SKM-1 treated with dmso at 0.1 percent for 144 hours (cell line): ENCODE results near the gene SLC35E2B.
"Not testable (repeated sequence)": the region's sequence is repeated elsewhere in the genome, so short reads cannot be mapped to it uniquely, and the experiment has no call there.

Source experiments
- DNase-seq: peaks from one replicate; lab custom pipeline; 2025; ENCODE audit not compliant: unreplicated experiment; lab: John Stamatoyannopoulos, UW

The SLC35E2B gene

DNA sequence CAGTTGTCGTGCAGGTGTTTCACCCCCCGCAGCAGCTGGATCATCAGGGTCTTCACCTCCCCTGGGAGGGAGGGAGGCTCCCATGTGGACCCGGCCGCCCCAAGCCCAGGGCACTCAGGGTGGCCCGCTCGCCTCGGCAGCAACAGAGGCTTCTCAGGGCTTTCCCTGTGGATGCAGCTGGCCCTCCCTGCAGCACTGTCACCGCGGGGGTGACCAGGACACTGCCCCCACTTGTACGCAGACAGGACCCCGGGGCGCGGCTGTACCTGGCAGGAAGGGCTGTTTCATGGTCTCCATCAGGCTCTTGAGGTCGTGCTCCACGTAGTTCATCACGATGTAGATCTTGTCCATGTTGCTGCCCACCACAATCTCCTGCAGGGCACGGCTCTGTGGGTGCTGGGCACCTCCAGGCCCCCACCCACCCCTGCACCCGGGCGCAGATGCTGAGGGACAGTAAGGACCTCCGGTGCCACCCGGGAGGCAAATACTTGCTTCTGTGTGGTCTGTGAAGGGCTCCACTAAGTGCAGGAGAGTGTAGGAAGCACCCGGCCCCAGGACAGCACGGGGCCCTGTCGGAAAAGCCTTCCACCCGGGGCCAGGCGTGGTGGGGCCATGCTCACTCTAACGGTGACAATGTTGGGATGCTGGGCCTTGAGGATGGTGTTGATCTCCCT lies 11.8 kb upstream of the SLC35E2B start:
- DNase-seq: not testable (repeated sequence)

DNA sequence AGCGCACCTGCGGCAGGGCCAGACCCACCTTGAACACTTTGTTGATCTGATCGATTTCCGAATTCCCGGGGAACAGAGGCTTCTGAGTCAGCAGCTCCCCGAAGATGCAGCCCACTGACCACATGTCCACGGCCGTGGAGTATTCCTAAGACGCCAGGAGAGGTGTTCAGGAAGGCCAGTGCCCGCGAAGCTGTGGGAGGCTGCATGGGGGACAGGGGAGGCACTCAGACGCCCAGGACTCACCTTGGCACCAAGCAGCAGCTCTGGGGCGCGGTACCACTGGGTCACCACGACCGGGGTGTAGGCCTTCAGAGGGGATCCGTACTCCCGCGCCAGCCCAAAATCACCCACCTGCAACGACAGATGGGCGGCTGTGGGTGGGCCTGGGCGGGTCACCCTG lies 11.2 kb upstream of the SLC35E2B start:
- no peak for DNase-seq

DNA sequence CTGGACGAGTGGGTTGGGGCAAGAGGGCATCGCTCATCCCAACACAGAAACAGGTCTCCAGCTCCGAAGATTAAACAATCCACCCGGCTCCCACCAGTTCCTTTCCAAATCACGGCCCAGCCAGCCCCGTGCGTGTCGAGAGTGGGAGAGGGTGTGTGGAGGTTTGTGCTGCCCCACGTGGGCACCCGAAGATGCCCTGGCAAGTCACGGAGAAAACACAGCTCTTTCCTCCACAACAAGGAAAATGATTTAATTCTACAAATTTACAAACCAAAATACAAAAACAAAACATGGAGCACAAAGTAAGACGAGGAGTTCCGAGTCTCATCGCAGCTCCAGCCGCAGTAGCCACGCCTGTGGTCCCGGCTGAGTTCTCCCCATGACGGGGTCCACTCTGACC lies 9.9 kb upstream of the SLC35E2B start:
- not testable (repeated sequence) for DNase-seq

DNA sequence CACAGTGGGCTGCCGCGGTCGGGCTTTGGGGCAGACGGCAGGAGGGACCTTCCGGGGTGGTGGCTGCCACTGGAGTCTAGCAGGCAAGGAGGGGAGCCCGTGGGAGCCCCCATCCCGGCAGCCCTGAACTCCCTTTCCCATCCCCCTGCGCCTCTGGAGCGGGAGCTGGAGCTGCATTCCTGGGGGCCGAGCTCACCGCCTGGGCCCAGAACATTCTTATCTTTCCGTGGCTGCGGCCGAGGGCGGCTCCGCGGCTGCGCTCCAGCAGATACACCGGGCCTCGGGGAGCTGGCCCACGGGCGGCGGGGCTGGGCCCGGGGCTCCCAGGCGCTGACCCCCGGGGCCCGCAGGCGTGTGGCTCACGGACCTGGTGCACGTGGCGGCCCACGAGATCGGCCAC lies 8.0 kb upstream of the SLC35E2B start:
- DNase-seq: not testable (repeated sequence)

DNA sequence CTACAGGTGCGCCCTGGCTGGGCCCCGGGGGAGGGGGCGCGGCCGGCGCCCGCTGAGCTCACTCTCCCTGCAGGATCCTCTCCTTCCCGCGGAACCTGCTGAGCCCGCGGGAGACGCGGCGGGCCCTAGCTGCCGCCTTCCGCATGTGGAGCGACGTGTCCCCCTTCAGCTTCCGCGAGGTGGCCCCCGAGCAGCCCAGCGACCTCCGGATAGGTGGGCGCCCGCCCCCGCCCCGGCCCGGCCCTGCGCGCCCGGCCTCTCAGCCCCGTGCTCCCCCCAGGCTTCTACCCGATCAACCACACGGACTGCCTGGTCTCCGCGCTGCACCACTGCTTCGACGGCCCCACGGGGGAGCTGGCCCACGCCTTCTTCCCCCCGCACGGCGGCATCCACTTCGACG lies 7.5 kb upstream of the SLC35E2B start:
- not testable (repeated sequence) for DNase-seq

DNA sequence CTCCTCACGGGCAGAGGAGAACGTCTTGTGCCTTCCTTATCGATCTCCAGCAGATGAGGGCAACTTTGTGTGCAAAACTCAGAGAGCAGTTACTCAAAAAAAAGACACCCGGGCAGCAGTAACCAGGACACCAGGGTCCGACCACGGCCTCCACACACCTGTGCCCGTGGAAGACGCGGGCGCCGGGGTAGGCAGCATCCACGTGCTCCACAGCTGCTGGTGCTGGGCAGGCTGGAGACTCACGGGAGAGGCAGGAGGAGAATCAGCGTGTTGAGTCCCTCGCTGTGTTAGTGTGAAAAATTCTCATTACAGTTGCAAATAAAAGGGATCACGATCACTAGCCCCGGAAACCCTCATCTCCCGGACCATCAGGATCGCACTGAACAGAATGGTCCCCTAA lies 6.5 kb upstream of the SLC35E2B start:
- not testable (repeated sequence) for DNase-seq

DNA sequence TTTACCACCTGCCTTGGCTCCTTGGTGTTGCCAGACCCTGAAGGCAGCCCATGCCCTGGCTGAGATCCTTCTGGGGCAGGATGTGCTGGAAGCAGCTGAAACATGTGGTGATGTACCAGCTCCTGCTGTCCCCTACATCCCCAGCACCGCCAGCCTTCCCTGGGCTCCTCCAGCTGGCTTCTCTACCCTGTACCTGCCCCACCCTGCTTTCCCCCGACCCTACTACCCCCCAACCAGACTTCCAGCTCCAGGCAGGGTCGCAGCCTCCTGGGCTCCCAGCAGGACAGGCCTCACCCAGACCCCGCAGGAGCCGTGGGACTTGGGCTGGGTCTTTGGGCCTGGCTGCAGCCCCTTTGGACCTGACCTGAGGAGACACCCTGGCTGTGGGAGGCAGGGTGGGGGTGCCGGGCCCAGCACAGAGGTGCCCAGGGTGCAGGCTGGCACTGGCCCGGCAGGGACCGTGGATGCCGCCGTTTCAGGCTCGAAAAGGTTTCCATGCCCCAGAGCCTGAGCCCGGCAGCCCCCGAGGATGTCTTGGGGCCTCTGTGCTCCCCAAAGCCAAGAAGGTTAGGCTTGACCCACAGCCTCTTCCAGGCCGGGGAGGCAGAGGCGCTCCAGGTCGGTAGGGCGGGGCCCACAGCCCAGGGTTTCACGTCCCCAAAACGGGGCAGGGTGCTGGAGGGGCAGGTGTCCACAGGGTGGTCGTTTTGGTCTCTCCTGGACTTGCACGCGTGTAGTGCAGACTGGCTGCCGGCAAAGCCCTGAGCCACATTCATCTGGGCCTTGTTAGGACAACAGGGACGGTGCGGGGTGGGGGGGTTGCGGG lies 5.0 kb upstream of the SLC35E2B start:
- not testable (repeated sequence) for DNase-seq

DNA sequence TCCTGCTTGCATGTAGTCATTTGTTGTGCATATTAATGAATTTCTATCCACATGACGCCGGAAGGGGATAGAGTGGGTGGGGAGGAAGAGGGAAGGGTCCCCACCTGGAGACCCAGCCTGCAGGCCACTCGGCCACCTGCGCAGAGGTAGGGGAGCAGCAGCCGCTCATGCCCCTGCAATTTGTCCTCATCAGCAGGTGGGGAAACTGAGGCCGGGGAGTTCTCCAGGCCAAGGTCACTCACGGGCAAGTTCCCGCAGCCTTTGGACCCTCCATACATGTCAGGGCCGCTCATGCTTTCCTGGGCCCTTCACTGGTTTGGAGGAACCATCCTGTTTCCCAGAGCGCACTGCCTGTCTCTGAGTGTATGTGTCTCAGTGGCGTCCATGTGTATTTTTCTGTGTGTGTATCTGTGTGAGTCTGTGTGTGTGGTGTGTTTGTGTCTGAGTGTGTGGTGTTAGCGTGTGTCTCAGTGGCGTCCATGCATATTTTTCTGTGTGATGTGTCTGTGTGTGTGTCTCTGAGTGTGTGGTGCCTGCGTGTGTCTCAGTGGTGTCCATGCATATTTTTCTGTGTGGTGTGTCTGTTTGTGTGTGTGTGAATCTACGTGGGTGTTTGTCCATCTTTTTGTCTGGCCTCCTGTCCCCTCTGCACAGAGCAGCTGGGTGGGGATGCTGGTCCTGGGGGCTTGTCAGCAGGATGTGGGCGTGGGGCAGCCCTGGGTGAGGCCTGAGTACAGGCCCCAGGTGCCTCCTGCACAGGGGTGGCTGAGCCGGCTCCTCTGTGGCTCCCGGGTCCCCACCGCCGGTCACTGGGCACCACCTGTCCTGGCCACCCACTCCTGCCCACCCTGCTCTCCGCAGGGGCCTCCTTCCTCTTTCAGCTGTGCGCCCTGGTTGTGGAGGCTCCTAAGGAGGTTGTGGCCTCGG lies 4.1 kb upstream of the SLC35E2B start:
- not testable (repeated sequence) for DNase-seq

DNA sequence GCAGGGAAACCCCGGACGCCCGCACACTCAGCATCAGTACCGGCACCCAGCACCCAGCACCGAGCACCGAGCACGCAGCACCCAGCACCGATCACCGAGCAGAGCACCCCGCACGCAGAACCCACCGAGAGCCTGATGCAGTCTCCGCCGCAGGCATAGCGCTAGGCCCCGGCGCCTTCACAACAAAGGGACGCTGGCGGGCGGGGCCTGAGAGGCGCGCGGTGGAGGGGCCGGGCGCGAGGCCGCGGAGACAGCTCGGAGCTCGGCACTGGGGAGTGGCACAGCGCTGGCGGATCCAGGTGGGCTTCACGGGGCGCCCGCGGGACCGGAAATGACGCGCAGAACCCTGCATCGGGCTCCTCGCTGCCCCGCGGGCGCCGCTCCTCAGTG lies 276 bp downstream of the SLC35E2B start:
- peak; percentile 32 for DNase-seq

DNA sequence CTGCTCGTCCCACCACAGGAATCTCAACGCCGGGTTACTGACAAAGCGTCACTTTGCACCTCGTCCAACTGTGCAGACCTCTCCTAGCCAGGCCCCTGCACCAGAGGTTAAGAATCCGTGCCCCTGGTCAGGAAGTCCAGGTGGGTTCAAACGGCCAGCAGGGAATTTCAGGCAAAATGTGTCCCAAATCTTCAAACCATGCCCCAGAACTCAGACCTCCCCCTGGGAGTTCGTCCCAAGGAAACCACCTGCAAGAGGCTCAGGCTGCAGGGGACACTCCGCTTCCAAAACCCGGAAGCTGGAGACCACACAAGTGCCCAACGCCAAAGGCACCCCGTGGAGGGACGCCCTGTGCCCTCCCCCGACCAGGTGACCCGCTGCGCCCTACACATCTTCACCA lies 1.2 kb downstream of the SLC35E2B start:
- not testable (repeated sequence) for DNase-seq

DNA sequence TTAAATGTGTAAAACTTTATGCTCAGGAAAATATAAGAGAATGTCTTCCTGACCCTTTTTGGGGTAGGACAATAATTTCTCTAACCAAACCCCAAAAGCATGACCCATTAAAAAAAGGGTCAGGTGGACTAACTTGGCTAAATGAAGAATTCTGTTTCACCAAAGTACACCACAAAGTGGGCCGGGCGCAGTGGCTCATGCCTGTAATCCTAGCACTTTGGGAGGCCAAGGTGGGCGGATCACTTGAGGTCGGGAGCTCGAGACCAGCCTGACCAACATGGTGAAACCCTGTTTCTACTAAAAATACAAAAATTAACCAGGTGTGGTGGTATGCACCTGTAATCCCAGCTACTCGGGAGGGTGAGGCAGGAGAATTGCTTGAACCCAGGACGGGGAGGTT lies 3.1 kb downstream of the SLC35E2B start:
- not testable (repeated sequence) for DNase-seq

DNA sequence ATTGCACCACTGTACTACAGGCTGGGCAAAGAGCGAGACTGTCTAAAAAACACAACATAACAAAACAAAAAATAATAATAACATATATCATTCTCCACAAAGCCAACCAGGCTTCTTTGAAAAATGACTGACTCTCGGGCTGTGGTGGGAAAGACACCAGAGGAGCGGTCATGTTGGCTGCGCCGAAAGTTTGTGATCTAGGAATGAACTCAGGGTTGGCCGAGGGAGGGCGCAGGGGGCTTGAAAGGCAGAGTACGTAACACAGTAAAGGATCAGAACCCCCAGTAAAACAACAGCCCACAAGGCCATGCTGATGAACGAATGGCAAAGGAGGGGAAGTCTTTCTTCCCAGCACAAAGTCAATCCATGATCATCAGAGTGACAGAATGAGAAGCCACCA lies 4.7 kb downstream of the SLC35E2B start:
- no peak for DNase-seq

DNA sequence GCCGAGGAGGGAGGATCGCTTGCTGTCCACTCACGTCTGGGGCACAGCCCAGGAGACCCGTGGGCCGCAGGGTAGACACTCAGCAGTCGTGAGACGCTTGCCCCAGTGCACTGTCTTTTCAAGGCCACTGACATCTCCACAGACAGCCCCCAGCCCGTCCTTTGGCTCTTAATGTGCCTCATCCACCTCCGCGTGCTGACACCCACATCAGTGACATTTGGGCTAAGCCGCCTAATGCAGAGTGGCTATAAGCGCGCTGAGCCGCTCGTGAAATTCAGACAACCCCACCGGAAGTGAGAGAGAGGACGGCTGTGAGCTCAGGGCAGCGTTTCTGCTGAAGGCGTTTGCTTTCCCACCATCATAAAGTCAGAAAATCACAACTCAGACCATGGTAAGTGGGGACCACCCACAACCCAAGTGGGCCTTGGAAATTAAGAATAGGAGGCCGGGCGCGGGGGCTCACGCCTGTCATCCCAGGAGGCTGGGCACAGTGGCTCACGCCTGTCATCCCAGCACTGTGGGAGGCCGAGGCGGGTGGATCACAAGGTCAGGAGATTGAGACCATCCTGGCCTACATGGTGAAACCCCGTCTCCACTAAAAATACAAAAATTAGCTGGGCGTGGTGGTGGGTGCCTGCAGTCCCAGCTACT lies 8.4 kb downstream of the SLC35E2B start:
- DNase-seq: no peak

DNA sequence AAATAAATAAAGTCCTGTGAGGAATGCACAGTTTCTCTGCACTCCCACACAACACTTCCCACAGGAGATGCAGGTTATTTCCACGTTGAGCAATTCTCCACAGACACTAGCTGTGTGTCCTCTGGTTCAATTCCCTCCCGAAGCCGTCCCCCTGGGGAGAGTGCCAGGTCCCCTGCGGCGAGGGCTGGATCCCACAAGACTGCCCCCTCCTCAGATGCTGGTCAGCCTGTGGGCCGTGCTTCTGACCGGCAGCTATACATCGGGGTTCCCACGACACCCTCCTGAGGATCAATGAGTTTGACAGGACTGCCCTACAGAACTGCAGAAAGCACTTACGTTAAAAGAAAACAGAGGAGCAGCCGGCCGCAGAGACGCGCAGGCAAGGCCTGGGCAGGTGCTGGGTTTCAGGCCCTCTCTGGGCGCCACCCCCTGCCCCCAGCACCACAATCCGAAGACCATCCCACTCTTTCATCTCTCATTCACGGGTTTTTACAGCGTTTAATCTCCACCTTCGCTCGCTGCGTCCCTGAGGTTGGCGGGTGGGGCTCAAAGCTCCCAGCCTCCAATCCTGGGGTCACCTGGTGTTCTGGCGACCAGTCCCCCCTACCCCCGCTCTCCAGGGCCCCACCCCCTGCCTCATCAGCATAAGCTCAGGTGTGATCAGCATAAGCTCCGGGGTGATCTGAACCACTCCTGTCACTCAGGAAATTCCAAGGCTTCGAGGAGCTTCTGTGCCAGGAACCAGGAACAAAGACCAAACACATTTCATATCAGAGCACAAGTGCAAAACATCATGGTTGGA lies 9.3 kb downstream of the SLC35E2B start:
- no peak for DNase-seq

DNA sequence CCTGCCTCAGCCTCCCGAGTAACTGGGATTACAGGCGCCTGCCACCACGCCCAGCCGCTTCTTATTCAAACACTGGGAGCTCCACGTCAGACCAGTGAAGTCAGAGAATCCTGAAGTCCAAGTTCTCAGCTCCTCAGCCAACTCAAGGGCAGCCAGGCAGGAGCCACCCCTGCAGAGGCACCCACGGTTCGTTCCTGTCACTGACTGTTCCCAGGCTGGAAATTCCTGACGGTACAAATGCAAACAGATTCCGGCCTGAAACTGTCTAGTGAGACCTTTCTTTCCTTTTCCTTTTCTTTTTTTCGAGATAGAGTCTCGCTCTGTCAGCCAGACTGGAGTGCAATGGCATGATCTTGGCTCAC lies 11.7 kb downstream of the SLC35E2B start:
- DNase-seq: no peak

DNA sequence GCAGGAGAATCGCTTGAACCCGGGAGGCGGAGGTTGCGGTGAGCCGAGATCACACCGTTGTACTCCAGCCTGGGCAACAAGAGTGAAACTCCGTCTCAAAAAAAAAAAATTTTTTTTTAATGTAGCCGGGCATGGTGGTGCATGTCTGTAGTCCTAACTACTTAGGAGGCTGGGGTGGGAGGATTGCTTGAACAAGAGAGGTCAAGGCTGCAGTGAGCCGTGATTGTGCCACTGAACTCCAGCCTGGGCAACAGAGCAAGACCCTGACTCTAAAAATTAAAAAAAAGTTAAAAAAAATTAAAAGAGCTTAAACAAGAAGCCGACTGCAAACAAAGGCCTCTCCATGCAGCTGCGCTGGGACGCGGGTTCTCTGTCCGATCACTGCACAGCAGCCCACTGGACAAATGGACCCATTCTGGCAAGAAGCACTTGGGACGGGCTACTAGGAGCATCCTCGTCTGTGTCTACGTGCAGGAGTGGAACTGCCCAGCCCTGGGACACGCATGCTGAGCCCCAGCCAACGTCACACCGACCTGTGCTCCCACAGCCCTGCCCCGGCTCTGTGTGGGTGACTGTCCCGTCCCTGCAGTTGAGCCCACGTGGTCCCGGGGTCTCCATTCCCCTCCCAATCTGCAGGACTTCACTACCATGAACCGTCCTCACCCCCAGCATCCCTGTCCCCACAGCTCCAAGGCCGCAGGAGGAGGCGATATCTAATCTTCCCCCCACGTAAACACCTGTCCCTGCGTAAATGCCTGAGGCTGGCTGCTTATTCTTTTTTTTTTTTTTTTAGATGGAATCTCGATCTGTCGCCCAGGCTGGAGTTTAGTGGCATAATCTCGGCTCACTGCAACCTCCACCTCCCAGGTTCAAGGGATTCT lies 12.3 kb downstream of the SLC35E2B start:
- no peak for DNase-seq

DNA sequence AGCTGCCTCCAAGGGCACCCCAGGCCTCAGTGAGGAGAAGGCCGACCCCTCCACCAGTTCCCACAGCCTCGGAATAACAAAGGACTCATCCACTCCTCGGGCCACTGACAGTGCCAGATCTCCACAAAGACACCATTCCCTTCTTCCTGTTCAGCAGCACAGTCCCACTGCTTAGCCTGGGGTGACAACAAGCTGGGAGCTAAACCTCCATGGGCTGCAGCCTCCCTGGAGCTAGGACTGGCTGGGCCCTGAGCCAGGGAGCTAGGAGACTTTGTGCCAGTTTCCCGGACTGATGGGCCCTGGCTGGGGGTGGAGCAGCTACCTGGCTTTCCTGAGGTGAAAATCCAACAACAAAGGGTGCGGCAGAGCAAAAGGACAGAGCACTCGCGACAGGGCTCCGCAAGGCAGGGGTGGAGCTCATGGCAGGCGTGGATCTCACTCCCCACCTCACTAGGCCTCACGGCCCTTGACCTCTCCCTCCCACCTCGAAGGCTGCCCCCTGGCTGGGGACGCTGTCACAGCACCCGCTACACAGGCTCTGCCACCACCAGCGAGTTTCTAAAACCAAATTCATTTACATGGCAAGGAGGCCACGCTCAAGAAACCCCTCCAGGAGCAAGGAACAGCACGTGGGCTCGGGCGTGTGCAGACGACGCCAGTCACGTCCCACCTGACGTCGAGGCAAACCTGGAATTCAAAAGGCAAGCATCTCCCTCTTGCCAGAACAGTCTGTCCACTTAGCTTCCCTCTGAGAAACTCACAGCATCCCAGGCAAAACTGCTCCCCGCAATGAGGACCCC lies 13.8 kb downstream of the SLC35E2B start:
- no peak for DNase-seq
